Stomach smooth muscle (tissue), 2 donors: ENCODE measurements around the gene NEK11.
"Not testable (repeated sequence)": the region's sequence is repeated elsewhere in the genome, so short reads cannot be mapped to it uniquely, and the experiment has no call there.

Experiments used
- H3K27ac ChIP-seq: one replicate; pipeline ENCODE4 v1.7.0; 2013; ENCODE audit warnings: mild to moderate bottlenecking, low read length, inconsistent platforms
- H3K27me3 ChIP-seq, 2 donors: one replicate each; pipeline ENCODE4 v1.7.0; 2013; ENCODE audit warnings: low read length in 2 of 2; ENCODE audit not compliant: insufficient read depth in 2 of 2, control insufficient read depth in 1 of 2
- H3K36me3 ChIP-seq, 2 donors: one replicate each; pipeline ENCODE4 v1.7.0; 2013; ENCODE audit warnings: low read length in 2 of 2; ENCODE audit not compliant: control insufficient read depth in 2 of 2, insufficient read depth in 2 of 2
- H3K4me1 ChIP-seq: one replicate; pipeline ENCODE4 v1.7.0; 2013; ENCODE audit warnings: low read length; ENCODE audit not compliant: control insufficient read depth, insufficient read depth
- H3K4me3 ChIP-seq, 2 donors: one replicate each; pipeline ENCODE4 v1.7.0; 2013; ENCODE audit warnings: low read length in 2 of 2
- H3K9ac ChIP-seq, 2 donors: one replicate each; pipeline ENCODE4 v1.7.0; 2013; ENCODE audit warnings: low read length in 2 of 2, mild to moderate bottlenecking in 1 of 2
- H3K9me3 ChIP-seq, 2 donors: one replicate each; pipeline ENCODE4 v1.7.0; 2013; ENCODE audit warnings: low read length in 2 of 2; ENCODE audit not compliant: control insufficient read depth in 2 of 2
- donor health status: healthy.
- donor health status: Pancreatic carcinoma.

The NEK11 gene

DNA sequence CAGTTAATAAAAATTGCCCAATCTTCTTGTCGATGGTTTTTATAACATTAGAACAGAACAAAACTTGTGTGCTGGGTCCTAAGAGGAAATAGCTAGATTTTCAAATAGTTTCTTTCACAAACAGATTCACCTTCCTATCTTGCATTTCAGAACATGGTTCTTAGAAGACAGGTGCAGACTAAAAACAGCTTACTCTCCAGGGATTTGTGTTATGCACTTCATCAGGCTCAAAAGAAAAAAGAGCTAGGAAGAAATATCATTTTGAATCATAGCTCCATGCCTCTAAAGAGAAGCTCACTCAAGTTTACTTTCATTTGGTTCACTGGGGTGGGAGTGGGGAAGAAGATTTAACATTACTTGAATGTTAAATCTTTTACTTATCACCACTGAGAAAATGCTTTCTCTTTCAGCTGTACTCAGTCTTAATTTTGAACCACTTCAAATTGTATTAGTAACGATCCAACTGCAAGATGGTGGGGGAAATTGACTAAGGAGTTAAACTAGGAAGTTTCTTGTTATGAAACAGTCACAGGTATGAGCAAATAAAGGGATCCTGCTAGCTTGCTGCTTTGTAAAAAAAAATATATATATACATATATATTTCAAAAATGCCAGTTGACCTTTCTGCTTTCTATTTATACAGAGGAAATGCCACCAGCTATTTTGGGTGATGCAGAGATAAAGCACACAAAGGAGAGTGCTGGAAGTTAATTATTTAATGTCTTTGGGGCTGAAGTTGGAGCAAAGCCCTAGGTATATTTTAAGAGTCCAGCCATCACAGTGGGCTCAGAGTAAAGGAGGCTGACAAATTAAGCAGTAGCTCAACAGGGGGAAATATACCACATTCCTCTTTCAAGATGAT is 326.6 kb downstream of the NEK11 start:
- Histone ChIP-seq H3K36me3 (no peaks in the 10 kb centered on the region), H3K9me3 (no peaks in the 10 kb centered on the region), H3K4me1 (no peaks in the 10 kb centered on the region), H3K4me3 (no peak overlapping the region), H3K9ac (no peak overlapping the region), H3K27me3 (no peaks in the 10 kb centered on the region), H3K27ac (no peak overlapping the region)

- Histone ChIP-seq H3K4me1 (no peaks in the 10 kb centered on the region), H3K9me3 (no peaks in the 10 kb centered on the region), H3K4me3 (no peak overlapping the region), H3K27me3 (no peaks in the 10 kb centered on the region), H3K9ac (no peak overlapping the region), H3K36me3 (no peaks in the 10 kb centered on the region), H3K27ac (no peak overlapping the region)
Observed at GRCh38 chr3:131353986-131354385, 327.3 kb downstream of the NEK11 start.

- Histone ChIP-seq H3K27ac (no peak overlapping the region), H3K27me3 (no peaks in the 10 kb centered on the region), H3K36me3 (no peaks in the 10 kb centered on the region), H3K9me3 (no peaks in the 10 kb centered on the region), H3K4me1 (no peaks in the 10 kb centered on the region), H3K9ac (no peak overlapping the region), H3K4me3 (no peak overlapping the region)
Observed at GRCh38 chr3:131356006-131356595, 329.4 kb downstream of the NEK11 start.

DNA sequence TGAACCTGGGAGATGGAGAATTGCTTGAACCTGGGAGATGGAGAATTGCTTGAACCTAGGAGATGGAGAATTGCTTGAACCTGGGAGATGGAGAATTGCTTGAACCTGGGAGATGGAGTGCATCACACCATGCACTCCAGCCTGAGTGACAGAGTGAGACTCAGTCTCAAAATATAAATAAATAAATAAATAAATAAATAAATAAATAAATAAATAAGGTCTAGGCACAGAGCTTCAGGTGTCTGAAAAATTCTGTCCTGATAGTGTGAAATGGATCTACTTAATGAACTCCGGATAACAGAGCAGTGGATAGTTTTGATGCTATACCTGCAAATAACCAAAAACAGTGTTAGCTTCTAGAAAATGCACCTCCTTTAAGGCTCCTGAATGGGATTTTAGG is 330.6 kb downstream of the NEK11 start:
- no peaks in the 10 kb centered on the region for H3K36me3 ChIP-seq
- H3K4me1 ChIP-seq = peaks cover 10% of the 10 kb centered on the region
- no peak overlapping the region for H3K27ac ChIP-seq
- no peak overlapping the region for H3K4me3 ChIP-seq
- no peaks in the 10 kb centered on the region for H3K9me3 ChIP-seq
- no peak overlapping the region for H3K9ac ChIP-seq
- no peaks in the 10 kb centered on the region for H3K27me3 ChIP-seq

GRCh38 chr3:131360191-131360755 is 333.6 kb downstream of the NEK11 start:
- Histone ChIP-seq H3K4me3 (no peak overlapping the region), H3K9ac (no peak overlapping the region), H3K36me3 (no peaks in the 10 kb centered on the region), H3K4me1 (peaks cover 13% of the 10 kb centered on the region), H3K27ac (no peak overlapping the region), H3K27me3 (no peaks in the 10 kb centered on the region), H3K9me3 (no peaks in the 10 kb centered on the region)

DNA sequence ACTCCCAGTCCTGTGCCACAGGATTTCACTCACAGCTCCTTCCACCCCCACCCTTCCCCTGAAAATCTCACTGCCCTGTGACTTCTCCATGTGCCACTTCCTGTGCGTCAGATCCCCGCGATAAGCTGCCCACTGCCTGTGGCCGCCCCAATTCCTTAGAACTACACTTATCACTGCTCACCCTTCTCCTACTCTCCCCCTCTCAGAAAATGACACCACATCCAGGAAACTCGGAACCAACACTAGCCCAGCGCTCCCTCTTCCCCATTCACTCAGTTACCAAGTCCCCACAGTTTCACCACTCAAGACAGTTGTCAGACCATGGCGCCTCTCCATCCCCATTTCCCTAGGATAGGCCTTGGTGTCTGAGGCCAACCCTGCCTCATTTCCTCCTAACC is 334.4 kb downstream of the NEK11 start:
- not testable (repeated sequence) for H3K27me3 ChIP-seq, H3K36me3 ChIP-seq, H3K9ac ChIP-seq, H3K27ac ChIP-seq, H3K9me3 ChIP-seq
- peaks cover 13% of the 10 kb centered on the region for H3K4me1 ChIP-seq
- peak overlapping the region in 1 of 2 donors; percentile 80 for H3K4me3 ChIP-seq

- H3K27me3 ChIP-seq = no peaks in the 10 kb centered on the region
- H3K4me1 ChIP-seq = peaks cover 13% of the 10 kb centered on the region
- H3K4me3 ChIP-seq = peak overlapping the region; percentile 65 to 80
- no peak overlapping the region for H3K27ac ChIP-seq
- no peaks in the 10 kb centered on the region for H3K36me3 ChIP-seq
- peak overlapping the region; percentile 41 to 62 for H3K9ac ChIP-seq
- no peaks in the 10 kb centered on the region for H3K9me3 ChIP-seq
Observed at GRCh38 chr3:131361464-131362421, 335.1 kb downstream of the NEK11 start.

DNA sequence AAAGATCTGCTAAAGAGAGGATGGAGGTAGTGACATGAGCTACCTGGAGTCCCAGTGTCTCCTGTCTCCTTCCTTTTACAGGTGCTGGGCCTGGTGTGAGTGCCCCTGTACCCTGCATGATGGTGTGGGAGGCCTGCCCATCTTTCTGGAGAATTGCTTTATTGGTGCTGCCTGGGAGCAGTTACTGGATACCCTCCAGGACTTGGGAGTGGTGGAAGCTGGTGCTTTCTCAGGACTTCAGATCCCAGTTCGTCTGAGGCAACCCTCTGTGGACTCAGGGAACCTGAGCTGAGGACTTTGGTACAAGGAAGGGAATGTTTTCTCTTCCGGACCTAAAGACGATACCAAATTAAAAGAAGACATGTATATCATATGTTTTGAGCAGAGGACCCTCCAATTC is 336.6 kb downstream of the NEK11 start:
- Histone ChIP-seq H3K4me1 (peaks cover 13% of the 10 kb centered on the region), H3K27ac (no peak overlapping the region), H3K4me3 (no peak overlapping the region), H3K27me3 (no peaks in the 10 kb centered on the region), H3K9ac (no peak overlapping the region), H3K9me3 (no peaks in the 10 kb centered on the region), H3K36me3 (no peaks in the 10 kb centered on the region)

- H3K27me3 ChIP-seq = no peaks in the 10 kb centered on the region
- no peaks in the 10 kb centered on the region for H3K9me3 ChIP-seq
- H3K4me3 ChIP-seq = no peak overlapping the region
- H3K4me1 ChIP-seq = no peaks in the 10 kb centered on the region
- H3K9ac ChIP-seq = no peak overlapping the region
- no peak overlapping the region for H3K27ac ChIP-seq
- H3K36me3 ChIP-seq = peaks cover 6 to 15% of the 10 kb centered on the region in 2 donors
Observed at GRCh38 chr3:131370935-131371687, 344.4 kb downstream of the NEK11 start.

GRCh38 chr3:131371688-131372066 is 345.0 kb downstream of the NEK11 start:
- Histone ChIP-seq H3K36me3 (peaks cover 6 to 16% of the 10 kb centered on the region in 2 donors), H3K4me3 (no peak overlapping the region), H3K9ac (no peak overlapping the region), H3K27me3 (no peaks in the 10 kb centered on the region), H3K9me3 (no peaks in the 10 kb centered on the region), H3K27ac (no peak overlapping the region), H3K4me1 (no peaks in the 10 kb centered on the region)
